ENCODE measurements around the gene B4GALNT2.

DNA sequence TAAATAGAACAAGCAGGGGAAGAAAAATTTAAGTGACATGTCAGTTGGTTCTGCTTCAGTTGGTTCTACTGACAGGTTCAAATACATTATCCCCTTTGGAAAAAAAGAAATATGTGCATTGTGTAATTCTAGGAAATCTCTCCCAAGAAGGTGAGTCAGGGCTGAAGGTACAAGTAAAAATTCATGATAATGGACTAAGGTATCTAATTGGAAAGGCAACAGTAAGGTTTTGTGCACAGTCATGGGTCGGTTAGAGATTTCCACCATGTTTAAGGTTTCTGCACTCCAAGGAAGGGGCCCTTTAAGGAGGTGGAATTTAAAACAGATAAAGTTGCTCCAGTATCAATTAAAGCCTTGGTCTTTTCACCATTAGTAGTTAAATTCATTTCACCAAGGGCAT lies 17.9 kb upstream of the B4GALNT2 start:
- TF ChIP-seq GLIS3 (CRISPR knock-in tag; IDR thresholded peaks at IDR 0.05) (no peak), ARNTL (CRISPR knock-in tag; IDR thresholded peaks at IDR 0.05; ENCODE audit: borderline replicate concordance, low read depth) (no peak), OSR1 (CRISPR knock-in tag; IDR thresholded peaks at IDR 0.05) (no peak)
- TF ChIP-seq, protein P1, sequence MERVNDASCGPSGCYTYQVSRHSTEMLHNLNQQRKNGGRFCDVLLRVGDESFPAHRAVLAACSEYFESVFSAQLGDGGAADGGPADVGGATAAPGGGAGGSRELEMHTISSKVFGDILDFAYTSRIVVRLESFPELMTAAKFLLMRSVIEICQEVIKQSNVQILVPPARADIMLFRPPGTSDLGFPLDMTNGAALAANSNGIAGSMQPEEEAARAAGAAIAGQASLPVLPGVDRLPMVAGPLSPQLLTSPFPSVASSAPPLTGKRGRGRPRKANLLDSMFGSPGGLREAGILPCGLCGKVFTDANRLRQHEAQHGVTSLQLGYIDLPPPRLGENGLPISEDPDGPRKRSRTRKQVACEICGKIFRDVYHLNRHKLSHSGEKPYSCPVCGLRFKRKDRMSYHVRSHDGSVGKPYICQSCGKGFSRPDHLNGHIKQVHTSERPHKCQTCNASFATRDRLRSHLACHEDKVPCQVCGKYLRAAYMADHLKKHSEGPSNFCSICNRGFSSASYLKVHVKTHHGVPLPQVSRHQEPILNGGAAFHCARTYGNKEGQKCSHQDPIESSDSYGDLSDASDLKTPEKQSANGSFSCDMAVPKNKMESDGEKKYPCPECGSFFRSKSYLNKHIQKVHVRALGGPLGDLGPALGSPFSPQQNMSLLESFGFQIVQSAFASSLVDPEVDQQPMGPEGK (CRISPR knock-in tag; IDR thresholded peaks at IDR 0.05; ENCODE audit: borderline replicate concordance): no peak
